H1 (cell line): ENCODE data around the gene OST4. TPM values are rescaled to one million over a fixed set of nuclear protein-coding genes. Genes with fewer than 3 reads are reported as not detected.

Experiments
- CTCF ChIA-PET: fragments of 300-600 bp; sonication (Branson Sonifier 250); formaldehyde crosslinking; loops from one replicate; lab custom pipeline; 2021; ENCODE audit not compliant: partially characterized antibody; lab: Charles Lee
- POLR2A ChIA-PET: fragments of 300-600 bp; sonication (Branson Sonifier 250); formaldehyde crosslinking; loops from one replicate; lab custom pipeline; 2021; ENCODE audit warnings: inconsistent platforms; ENCODE audit not compliant: partially characterized antibody; lab: Charles Lee
- DNase-seq, 2 experiments: peaks; one replicate each; pipeline versions ENCODE4 v3.0.0 to v3.0.0-alpha.2; 2010 to 2022; ENCODE audit warnings: low spot score in 2 of 2, low read depth in 1 of 2, mixed read lengths in 1 of 2
- FAIRE-seq: peaks from 2 replicates; lab custom pipeline; 2011; peaks lifted over from hg19 to GRCh38; lab: Jason Lieb, UNC
- H2AFZ ChIP-seq: 2 replicates; pipeline ENCODE4 v1.8.1; 2012; ENCODE audit warnings: low read length, inconsistent platforms
- H2AK5ac ChIP-seq: 2 replicates; pipeline ENCODE4 v1.6.1; 2013; ENCODE audit warnings: low read depth, low read length
- H2BK120ac ChIP-seq: replicated peaks from 2 replicates; pipeline ENCODE3; 2013; ENCODE audit warnings: low read depth, low read length, inconsistent platforms
- H2BK12ac ChIP-seq: 2 replicates; pipeline ENCODE4 v1.6.1; 2013; ENCODE audit warnings: low read depth, low read length
- H2BK15ac ChIP-seq: 2 replicates; pipeline ENCODE4 v1.6.1; 2013; ENCODE audit warnings: low read length
- H2BK20ac ChIP-seq: 2 replicates; pipeline ENCODE4 v1.6.1; 2013; ENCODE audit warnings: low read length
- H2BK5ac ChIP-seq: 2 replicates; pipeline ENCODE4 v1.6.1; 2013; ENCODE audit warnings: low read depth, low read length
- H3K14ac ChIP-seq: 2 replicates; pipeline ENCODE4 v1.6.1; 2013; ENCODE audit warnings: inconsistent platforms; ENCODE audit not compliant: insufficient read length
- H3K18ac ChIP-seq: 2 replicates; pipeline ENCODE4 v1.6.1; 2013; ENCODE audit warnings: low read length; ENCODE audit errors: extremely low read depth
- H3K23ac ChIP-seq: 2 replicates; pipeline ENCODE4 v1.6.1; 2013; ENCODE audit warnings: inconsistent platforms; ENCODE audit not compliant: insufficient read length
- H3K23me2 ChIP-seq: 2 replicates; pipeline ENCODE4 v1.6.1; 2013; ENCODE audit warnings: low read depth, low read length
- H3K27ac ChIP-seq: 2 replicates; pipeline ENCODE4 v1.6.1; 2011; ENCODE audit warnings: low read depth, low read length, inconsistent platforms
- H3K27me3 ChIP-seq, 4 experiments: replicated peaks in 1 of 4; 1 replicate in 1 of 4; 2 replicates in 3 of 4; pipeline versions ENCODE4 v1.6.1 to v1.8.1; 2011 to 2013; ENCODE audit warnings: low read length in 3 of 4, mild to moderate bottlenecking in 3 of 4, inconsistent platforms in 2 of 4, mixed read lengths in 2 of 4, moderate library complexity in 1 of 4; ENCODE audit not compliant: control insufficient read depth in 3 of 4, insufficient read depth in 3 of 4; ENCODE audit errors: extremely low read depth in 1 of 4
- H3K36me3 ChIP-seq, 4 experiments: 2 replicates each; pipeline versions ENCODE4 v1.6.1 to v1.8.1; 2011 to 2013; ENCODE audit warnings: mild to moderate bottlenecking in 4 of 4, low read length in 3 of 4, moderate library complexity in 2 of 4, control low read depth in 1 of 4, inconsistent platforms in 1 of 4; ENCODE audit not compliant: insufficient read depth in 4 of 4, control insufficient read depth in 2 of 4
- H3K4ac ChIP-seq: replicated peaks from 2 replicates; pipeline ENCODE3; 2013; ENCODE audit warnings: low read length, low read depth, mixed read lengths, inconsistent platforms; ENCODE audit not compliant: insufficient read length
- H3K4me1 ChIP-seq, 4 experiments: replicated peaks in 1 of 4; 1 replicate in 1 of 4; 2 replicates in 3 of 4; pipeline versions ENCODE4 v1.6.1 to v1.8.1; 2011 to 2013; ENCODE audit warnings: low read length in 3 of 4, inconsistent platforms in 2 of 4, mixed read lengths in 1 of 4; ENCODE audit not compliant: insufficient read depth in 4 of 4, control insufficient read depth in 3 of 4
- H3K4me2 ChIP-seq, 2 experiments: 2 replicates each; pipeline versions ENCODE4 v1.6.1 to v1.8.1; 2011 to 2013; ENCODE audit warnings: low read depth in 2 of 2, low read length in 2 of 2, control low read depth in 1 of 2, inconsistent platforms in 1 of 2, mild to moderate bottlenecking in 1 of 2; ENCODE audit not compliant: insufficient read depth in 1 of 2
- H3K4me3 ChIP-seq, 4 experiments: fragments of 200-600, 300-600 bp in 1 of 4; sonication (generic), shearing (Covaris generic), sonication (Bioruptor Twin) in 1 of 4; 2 replicates each; pipeline versions ENCODE4 v1.5.1 to v1.8.1; 2011 to 2016; ENCODE audit warnings: low read length in 4 of 4, low read depth in 3 of 4, control low read depth in 2 of 4, inconsistent platforms in 2 of 4, mild to moderate bottlenecking in 2 of 4, mixed read lengths in 1 of 4, moderate library complexity in 1 of 4; ENCODE audit not compliant: insufficient read depth in 2 of 4; ENCODE audit errors: extremely low read depth in 1 of 4
- H3K56ac ChIP-seq: replicated peaks from 2 replicates; pipeline ENCODE3; 2013; ENCODE audit warnings: low read depth, mild to moderate bottlenecking, mixed read lengths, low read length, inconsistent platforms; ENCODE audit not compliant: insufficient read length
- H3K79me1 ChIP-seq: 2 replicates; pipeline ENCODE4 v1.6.1; 2013; ENCODE audit warnings: low read depth, low read length, control low read depth
- H3K79me2 ChIP-seq, 2 experiments: 2 replicates each; pipeline versions ENCODE4 v1.6.1 to v1.8.1; 2012 to 2013; ENCODE audit warnings: low read length in 2 of 2, mild to moderate bottlenecking in 2 of 2, inconsistent platforms in 1 of 2; ENCODE audit not compliant: insufficient read depth in 2 of 2, control insufficient read depth in 1 of 2
- H3K9ac ChIP-seq, 4 experiments: replicated peaks in 1 of 4; 1 replicate in 1 of 4; 2 replicates in 3 of 4; pipeline versions ENCODE4 v1.6.1 to v1.8.1; 2011 to 2013; ENCODE audit warnings: low read depth in 3 of 4, low read length in 3 of 4, control low read depth in 2 of 4, mild to moderate bottlenecking in 2 of 4, moderate library complexity in 2 of 4, inconsistent platforms in 1 of 4; ENCODE audit errors: extremely low read depth in 1 of 4
- H3K9me3 ChIP-seq, 2 experiments: 2 replicates each; pipeline versions ENCODE4 v1.6.1 to v1.8.1; 2012 to 2013; ENCODE audit warnings: mild to moderate bottlenecking in 2 of 2, moderate library complexity in 2 of 2, control low read depth in 1 of 2, inconsistent platforms in 1 of 2, low read depth in 1 of 2, low read length in 1 of 2, mixed read lengths in 1 of 2; ENCODE audit not compliant: insufficient read depth in 2 of 2
- H4K20me1 ChIP-seq, 2 experiments: replicated peaks in 1 of 2; 2 replicates each; pipeline versions ENCODE3 to v1.8.1; 2011 to 2013; ENCODE audit warnings: inconsistent platforms in 2 of 2, low read length in 2 of 2, mild to moderate bottlenecking in 1 of 2; ENCODE audit not compliant: insufficient read depth in 2 of 2, control insufficient read depth in 1 of 2
- H4K5ac ChIP-seq: 2 replicates; pipeline ENCODE4 v1.6.1; 2013; ENCODE audit warnings: low read length, low read depth, mixed read lengths, inconsistent platforms; ENCODE audit not compliant: insufficient read length
- H4K8ac ChIP-seq: 2 replicates; pipeline ENCODE4 v1.8.0; 2013; ENCODE audit warnings: mild to moderate bottlenecking, moderate library complexity, low read length, inconsistent platforms; ENCODE audit not compliant: insufficient read depth; ENCODE audit errors: extremely low read depth
- H4K91ac ChIP-seq: replicated peaks from 2 replicates; pipeline ENCODE3; 2013; ENCODE audit warnings: low read length, mixed read lengths, inconsistent platforms; ENCODE audit not compliant: insufficient read length
- CBX8 ChIP-seq: fragments of 300-800, 300-1000 bp; sonication (generic); IDR thresholded peaks from 2 replicates; pipeline ENCODE4 v1.7.1; 2016; ENCODE audit warnings: low read depth, low read length, borderline replicate concordance
- CEBPB ChIP-seq: IDR thresholded peaks from 2 replicates; pipeline ENCODE4 v1.6.1; 2012; ENCODE audit warnings: low read depth, low read length
- CTBP2 ChIP-seq: IDR thresholded peaks from 2 replicates; pipeline ENCODE4 v1.7.0; 2011; ENCODE audit warnings: borderline replicate concordance, mild to moderate bottlenecking, moderate library complexity, mixed read lengths, low read length; ENCODE audit not compliant: insufficient read depth, insufficient read length
- JUN ChIP-seq: IDR thresholded peaks from 2 replicates; pipeline ENCODE4 v1.6.1; 2011; ENCODE audit warnings: low read depth, mild to moderate bottlenecking, improper control_type of control experiment, low read length
- JUND ChIP-seq: IDR thresholded peaks from 2 replicates; pipeline ENCODE4 v1.6.1; 2011; ENCODE audit warnings: mild to moderate bottlenecking, improper control_type of control experiment, low read length
- KDM5A ChIP-seq: fragments of 200-600 bp; IDR thresholded peaks from 2 replicates; pipeline ENCODE4 v1.7.1; 2012; ENCODE audit warnings: mild to moderate bottlenecking, low read length, inconsistent platforms, mixed read lengths
- NANOG ChIP-seq: IDR thresholded peaks from 2 replicates; pipeline ENCODE4 v1.6.1; 2011; ENCODE audit warnings: low read length, low read depth, mild to moderate bottlenecking, inconsistent platforms; ENCODE audit not compliant: insufficient read depth, poor library complexity, severe bottlenecking
- POLR2AphosphoS5 ChIP-seq: IDR thresholded peaks from 2 replicates; pipeline ENCODE4 v1.6.1; 2011; ENCODE audit warnings: low read depth, low read length
- POU5F1 ChIP-seq: IDR thresholded peaks from 2 replicates; pipeline ENCODE4 v1.6.1; 2011; ENCODE audit warnings: low read depth, mild to moderate bottlenecking, low read length, moderate library complexity
- RAD21 ChIP-seq, 2 experiments: IDR thresholded peaks in 1 of 2; conservative IDR thresholded peaks in 1 of 2; 2 replicates each; pipeline ENCODE4 v1.6.1; 2011; ENCODE audit warnings: low read depth in 2 of 2, low read length in 2 of 2, improper control_type of control experiment in 1 of 2, inconsistent platforms in 1 of 2, mild to moderate bottlenecking in 1 of 2, moderate library complexity in 1 of 2
- SIRT6 ChIP-seq: IDR thresholded peaks from one replicate; pipeline ENCODE4 v1.7.1; 2012; ENCODE audit warnings: low read length, inconsistent platforms
- SP2 ChIP-seq: IDR thresholded peaks from 2 replicates; pipeline ENCODE4 v1.6.1; 2012; ENCODE audit warnings: mild to moderate bottlenecking, low read length, inconsistent platforms
- SUZ12 ChIP-seq: fragments of 200-600 bp; sonication (generic); IDR thresholded peaks from 2 replicates; pipeline ENCODE4 v1.6.1; 2012; ENCODE audit warnings: mild to moderate bottlenecking, inconsistent platforms, low read length, moderate library complexity, mixed read lengths
- YY1 ChIP-seq: IDR thresholded peaks from 2 replicates; pipeline ENCODE4 v1.6.1; 2011; ENCODE audit warnings: low read depth, mild to moderate bottlenecking, low read length
- WGBS, 2 experiments: shearing (Covaris generic) in 1 of 2; methylation state at CpG; one replicate each; pipeline versions ENCODE4 v1.1.6 to v1.1.7; 2013 to 2015; ENCODE audit warnings: low lambda C conversion rate in 2 of 2, mixed read lengths in 2 of 2, inconsistent platforms in 1 of 2, low coverage in 1 of 2, missing lambda C conversion rate in 1 of 2; ENCODE audit not compliant: insufficient replicate concordance in 2 of 2, insufficient coverage in 1 of 2, insufficient read length in 1 of 2; ENCODE audit errors: extremely low coverage in 1 of 2, missing lambda C conversion rate in 1 of 2; 5-methylcytosine and 5-hydroxymethylcytosine counted together
- polyA plus RNA-seq, 7 experiments: library from polyadenylated mRNA; depleted of rRNA in 3 of 7; stranded (reverse) in 5 of 7; unstranded in 2 of 7; fragments of >200 nt in 5 of 7; fragments of 200-250 nt in 2 of 7; gene quantifications; 1 replicate in 5 of 7; 2 replicates in 1 of 7; 4 replicates in 1 of 7; pipeline versions ENCODE4 v1.2.1 to v1.2.3, GENCODE V29; 2011 to 2013; ENCODE audit warnings: missing spikeins in 2 of 7, mixed read lengths in 2 of 7
- total RNA-seq: library from RNA; stranded (reverse); fragmentation: NEBNext Ultra II Directional; extraction: Animal tissue kit (Norgen Biotek cat#: 25700); gene quantifications from 2 replicates; pipeline ENCODE4 v1.2.1, GENCODE V29; 2021

Gene OST4
- total and polyA plus RNA-seq, 2 of the 8 experiments (the other 6 are each of a cell fraction or from before 2014, with no cell fraction given): 225 to 865 TPM

DNA sequence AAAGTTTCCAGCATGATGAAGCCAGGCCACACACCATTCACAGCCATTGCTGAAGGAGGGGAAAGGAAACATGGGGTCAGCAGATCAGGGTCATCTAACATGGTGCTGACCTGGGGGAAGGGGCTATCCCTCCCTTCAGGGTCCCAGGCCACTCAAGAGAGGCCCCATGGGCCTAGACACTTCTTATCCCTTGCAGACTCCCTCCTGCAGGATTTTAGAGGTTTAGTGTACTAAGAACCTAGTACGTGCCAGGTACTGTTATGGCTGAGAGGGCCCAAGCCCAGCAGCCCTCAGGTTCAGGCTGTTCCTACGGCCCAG, 23.9 kb upstream of the OST4 start:
- FAIRE-seq (no peak), DNase-seq (no peak)
- Histone ChIP-seq H4K5ac (no peak overlapping the region), H2BK15ac (no peak overlapping the region), H3K36me3 (no peaks in the 10 kb centered on the region), H3K4me3 (no peak overlapping the region), H3K23ac (no peak overlapping the region), H3K9me3 (no peaks in the 10 kb centered on the region), H3K14ac (no peak overlapping the region), H3K79me1 (no peaks in the 10 kb centered on the region; the same call in 1 of the 2 replicates)
- POLR2A ChIA-PET: interaction anchor here (1.1 to 1.5 kb wide), 3 partner anchors 8 to 122 kb away, joined by 3 to 5 read pairs (median 4); partner anchors contain the start of gene CAD
- no peak for TF ChIP-seq SUZ12
- TF ChIP-seq JUN: no peak
- no peak for TF ChIP-seq YY1
- no peak for TF ChIP-seq SIRT6
- no peak for TF ChIP-seq KDM5A
- TF ChIP-seq SP2: no peak
- TF ChIP-seq POLR2AphosphoS5: no peak
- no peak for TF ChIP-seq CTBP2
- no peak for TF ChIP-seq CBX8
- TF ChIP-seq NANOG: no peak
- no peak for TF ChIP-seq JUND
- TF ChIP-seq CEBPB: no peak
- no peak for TF ChIP-seq RAD21 (IDR thresholded peaks at IDR 0.05 in 1 of 2, conservative IDR thresholded peaks at IDR 0.05 in 1 of 2; ENCODE audit: low read depth in 2 of 2, low read length in 2 of 2)
- TF ChIP-seq POU5F1: no peak
- TF ChIP-seq, all 59 proteins: peak for 0
- no peak overlapping the region for H2AK5ac ChIP-seq
- no peak overlapping the region for H3K56ac ChIP-seq
- H3K27ac ChIP-seq: no peak overlapping the region
- peaks cover 0 to 2% (median under 1%) of the 10 kb centered on the region in 4 experiments; a peak in 2 of 7 replicates for H3K4me1 ChIP-seq
- peak overlapping the region; percentile 8; the same call in 1 of the 2 replicates for H4K8ac ChIP-seq
- no peak overlapping the region for H3K9ac ChIP-seq
- peak overlapping the region; percentile 55; the same call in 1 of the 2 replicates for H2BK20ac ChIP-seq
- no peak overlapping the region for H2BK12ac ChIP-seq
- no peak overlapping the region for H2BK120ac ChIP-seq
- no peaks in the 10 kb centered on the region for H3K27me3 ChIP-seq
- CTCF ChIA-PET: interaction anchor here (1.2 to 12.7 kb wide), 9 partner anchors 8 to 187 kb away, joined by 3 to 120 read pairs (median 12); partner anchors contain the start of genes KHK, PREB and TRIM54
- H3K4ac ChIP-seq: no peak overlapping the region
- H3K23me2 ChIP-seq: no peaks in the 10 kb centered on the region
- no peaks in the 10 kb centered on the region for H3K79me2 ChIP-seq
- peaks cover 0 to 6% of the 10 kb centered on the region in 2 experiments for H4K20me1 ChIP-seq
- H3K4me2 ChIP-seq: peak overlapping the region in 1 of 2 experiments; percentile 61; a peak in 1 of 4 replicates
- H2AFZ ChIP-seq: no peak overlapping the region
- 89% methylated on average over 2 of the region's 2 CpGs; no CpG with 5 or more reads in 1 of the 2 experiments for WGBS, 2 experiments
- no peak overlapping the region for H3K18ac ChIP-seq
- no peak overlapping the region for H4K91ac ChIP-seq
- no peak overlapping the region for H2BK5ac ChIP-seq
